ENCODE measurements around the gene ZSCAN12. TPM values are rescaled to one million over a fixed set of nuclear protein-coding genes. Genes with fewer than 3 reads are reported as not detected.

ZSCAN12 gene
- total RNA-seq, 1 experiment from 2014 or later, result 0.81 TPM

GRCh38 chr6:28402197-28402596 lies 2.6 kb upstream of the ZSCAN12 start (continued):
- no peak for TF ChIP-seq ZBTB33 (IDR thresholded peaks at IDR 0.05; ENCODE audit: extremely low read depth, insufficient replicate concordance, low read length)
- TF ChIP-seq YY1 (IDR thresholded peaks at IDR 0.05; ENCODE audit: extremely low read depth, insufficient replicate concordance, low read depth, low read length), result no peak
- no peak for TF ChIP-seq POLR2A (IDR thresholded peaks at IDR 0.05; ENCODE audit: borderline replicate concordance, extremely low read depth, insufficient read depth, insufficient read length)
- TF ChIP-seq SRF (IDR thresholded peaks at IDR 0.05; ENCODE audit: low read depth), result no peak
- no peak for TF ChIP-seq ATF3 (IDR thresholded peaks at IDR 0.05)
- no peak for TF ChIP-seq MAX (IDR thresholded peaks at IDR 0.05)
- TF ChIP-seq RAD21 (IDR thresholded peaks at IDR 0.05; ENCODE audit: low read depth), result no peak
- no peak for TF ChIP-seq ZFX (IDR thresholded peaks at IDR 0.05)
- TF ChIP-seq SP1 (IDR thresholded peaks at IDR 0.05; ENCODE audit: low read depth), result no peak
- TF ChIP-seq POLR2AphosphoS5 (IDR thresholded peaks at IDR 0.05; ENCODE audit: low read depth, low read length), result no peak
- TF ChIP-seq EGR1 (IDR thresholded peaks at IDR 0.05; ENCODE audit: low read depth), result no peak
- no peak for TF ChIP-seq FOSL1 (IDR thresholded peaks at IDR 0.05; ENCODE audit: low read depth)
- TF ChIP-seq CTCF (IDR thresholded peaks at IDR 0.05 in 2 of 3, conservative IDR thresholded peaks at IDR 0.05 in 1 of 3; ENCODE audit: borderline replicate concordance in 1 of 3, insufficient read depth in 1 of 3, low read depth in 2 of 3, low read length in 2 of 3), result no peak
